NCI-H2227 (cell line): ENCODE results near the gene TMEM72.
A peak's percentile ranks its signal among the peaks of the same experiment; 100 is the strongest.

Experiments used
- DNase-seq: peaks from one replicate; lab custom pipeline; 2025; ENCODE audit not compliant: unreplicated experiment; lab: John Stamatoyannopoulos, UW

The TMEM72 gene

DNA sequence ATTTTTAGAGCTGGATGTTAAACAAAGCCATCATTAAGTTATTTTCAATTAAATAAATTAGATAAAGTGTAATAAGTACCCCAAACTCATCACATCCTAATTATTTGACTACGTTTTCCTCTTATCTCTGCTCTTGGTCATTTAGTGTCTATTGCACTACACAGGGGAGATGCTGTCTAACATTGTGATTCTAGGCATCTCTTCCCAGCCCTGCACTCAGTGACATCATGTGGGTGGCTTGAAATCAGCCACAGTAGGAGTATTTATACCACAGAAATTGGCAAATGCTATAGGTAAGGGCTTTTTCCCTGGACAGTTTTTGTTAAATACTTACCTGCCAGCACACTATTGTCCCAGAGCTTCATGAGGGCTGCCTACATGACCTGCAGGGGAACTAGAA lies 21.3 kb upstream of the TMEM72 start:
- DNase-seq = no peak

- no peak for DNase-seq
These were observed 20.2 kb upstream of the TMEM72 start for GRCh38 chr10:44890696-44891563.

DNA sequence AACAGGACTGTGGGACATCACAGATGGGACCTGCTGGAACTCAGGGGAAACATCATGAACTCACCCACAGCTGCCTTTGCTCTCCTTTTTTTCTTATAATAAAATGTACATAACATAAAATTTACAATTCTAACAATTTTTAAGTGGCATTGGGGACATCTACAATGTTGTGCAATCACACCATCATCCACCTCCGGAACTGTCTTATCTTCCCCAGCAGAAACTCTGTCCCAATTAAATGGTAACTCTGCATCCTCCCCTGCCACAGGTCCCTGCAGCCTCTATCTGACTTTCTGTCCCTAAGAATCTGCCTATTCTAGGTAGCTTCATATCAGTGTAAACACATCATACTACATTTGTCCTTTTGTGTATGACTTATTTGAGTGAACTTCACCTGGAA lies 19.4 kb upstream of the TMEM72 start:
- no peak for DNase-seq

DNA sequence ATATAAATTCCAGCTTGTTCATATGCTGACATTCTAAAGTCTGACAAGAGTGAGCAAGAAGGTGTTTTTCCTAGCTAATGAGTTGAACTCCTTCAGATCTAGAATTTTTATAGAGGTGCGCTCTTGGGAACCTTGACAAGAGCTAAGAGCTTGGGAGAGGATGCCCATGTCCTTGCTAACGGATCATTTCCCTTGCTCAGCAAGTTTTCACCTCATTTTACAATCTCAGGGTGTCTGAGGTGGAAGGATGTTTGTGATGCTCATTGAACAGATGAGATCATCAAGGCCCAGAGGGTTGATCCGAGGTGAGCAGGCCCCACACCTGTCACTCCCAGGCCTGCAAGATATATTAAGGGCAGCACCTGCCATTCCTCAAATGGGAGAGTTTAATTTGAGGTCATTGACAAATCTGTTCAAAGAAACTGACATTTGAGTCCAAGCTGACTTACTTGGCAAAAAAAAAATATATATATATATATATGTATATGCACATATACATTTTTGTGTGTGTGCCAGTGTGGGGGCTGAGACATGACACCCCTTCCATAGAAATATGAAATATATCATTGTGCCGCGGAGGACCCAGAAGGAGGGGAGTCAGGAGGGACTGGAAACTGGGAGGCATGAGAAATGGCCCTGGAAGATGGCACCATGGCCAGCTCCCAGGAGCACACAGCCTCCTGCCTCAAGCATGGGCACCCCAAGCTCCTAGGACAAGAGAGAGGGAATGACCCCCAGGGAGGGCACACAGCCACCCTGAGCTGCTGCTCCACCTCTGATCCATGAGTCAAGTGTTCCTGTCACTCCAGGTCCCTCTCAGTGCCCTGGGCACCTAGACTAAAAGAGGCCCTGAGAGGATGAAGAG lies 17.3 kb upstream of the TMEM72 start:
- no peak for DNase-seq

DNA sequence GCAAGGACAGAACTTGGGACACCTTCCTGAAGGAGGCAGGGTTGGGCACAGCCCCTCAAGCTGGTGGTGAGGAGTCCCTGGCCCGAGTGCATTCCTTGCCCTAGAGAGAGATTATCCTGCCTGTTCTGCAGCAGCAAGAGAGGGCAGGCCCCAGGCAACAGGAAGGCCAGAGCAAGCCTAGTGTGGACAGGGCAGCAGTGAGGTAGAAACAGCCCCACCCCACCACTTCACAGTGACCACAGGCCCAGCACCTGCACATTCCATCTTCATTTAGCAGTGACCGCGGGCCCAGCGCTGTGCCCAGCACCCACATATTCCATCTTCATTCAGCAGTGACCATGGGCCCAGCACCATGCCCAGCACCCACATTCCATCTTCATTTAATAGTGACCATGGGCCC lies 16.4 kb upstream of the TMEM72 start:
- no peak for DNase-seq

DNA sequence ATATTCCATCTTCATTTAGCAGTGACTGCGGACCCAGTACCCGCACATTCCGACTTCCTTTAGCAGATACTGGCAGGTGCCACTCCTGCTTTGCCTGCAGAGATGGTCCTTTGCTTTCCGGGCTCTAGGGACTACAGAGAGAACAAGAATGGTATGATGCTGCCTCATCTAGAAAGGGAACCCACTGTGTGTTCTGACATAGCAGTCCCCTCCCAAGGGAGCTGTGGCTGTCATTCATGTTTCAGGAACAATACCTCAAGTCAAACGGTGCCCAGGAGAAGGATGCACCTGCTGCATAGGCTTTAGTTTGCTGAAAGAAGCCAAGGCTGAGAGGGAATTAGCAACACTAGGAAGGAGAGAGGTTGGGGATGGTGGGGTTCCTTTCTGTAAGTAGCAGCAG lies 15.9 kb upstream of the TMEM72 start:
- DNase-seq = no peak

DNA sequence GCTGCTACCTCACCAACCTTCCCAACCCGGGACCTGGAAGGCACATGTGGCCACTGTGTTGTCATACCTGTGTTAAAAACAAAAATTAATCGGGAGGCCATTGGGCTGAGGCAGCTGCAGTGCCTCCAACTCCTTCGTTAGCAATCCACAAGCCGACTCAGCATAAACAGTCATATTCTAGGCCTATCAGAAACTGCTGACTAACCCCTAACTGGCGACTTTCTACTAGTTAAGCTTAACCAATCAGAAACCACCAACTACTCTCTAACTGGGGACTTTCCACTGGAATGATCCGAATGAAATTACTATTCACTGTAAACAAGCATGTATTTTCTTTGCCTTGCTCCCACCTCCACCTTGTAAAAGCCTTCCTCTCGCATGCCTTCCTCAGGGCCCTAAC lies 14.1 kb upstream of the TMEM72 start:
- no peak for DNase-seq

DNA sequence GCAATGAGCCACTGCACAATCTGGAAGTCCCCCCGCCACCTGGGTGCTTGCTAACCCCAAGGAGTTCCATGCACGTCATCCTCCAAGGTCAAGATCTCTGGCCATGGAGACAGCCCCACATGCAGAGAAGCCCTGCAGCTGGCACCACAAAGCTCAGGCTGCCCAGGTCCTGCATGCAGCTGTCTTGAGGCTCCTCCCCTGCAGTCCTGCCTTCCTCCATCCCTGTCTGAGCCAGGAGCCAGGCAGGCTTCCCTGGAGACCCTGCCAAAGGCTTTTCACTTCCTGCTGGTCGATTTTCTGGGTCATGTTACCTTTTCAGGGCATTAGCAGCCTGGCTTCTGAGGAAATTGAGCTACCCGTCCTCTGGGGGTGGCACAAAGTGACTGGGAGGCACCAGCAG lies 12.5 kb upstream of the TMEM72 start:
- DNase-seq = no peak

DNA sequence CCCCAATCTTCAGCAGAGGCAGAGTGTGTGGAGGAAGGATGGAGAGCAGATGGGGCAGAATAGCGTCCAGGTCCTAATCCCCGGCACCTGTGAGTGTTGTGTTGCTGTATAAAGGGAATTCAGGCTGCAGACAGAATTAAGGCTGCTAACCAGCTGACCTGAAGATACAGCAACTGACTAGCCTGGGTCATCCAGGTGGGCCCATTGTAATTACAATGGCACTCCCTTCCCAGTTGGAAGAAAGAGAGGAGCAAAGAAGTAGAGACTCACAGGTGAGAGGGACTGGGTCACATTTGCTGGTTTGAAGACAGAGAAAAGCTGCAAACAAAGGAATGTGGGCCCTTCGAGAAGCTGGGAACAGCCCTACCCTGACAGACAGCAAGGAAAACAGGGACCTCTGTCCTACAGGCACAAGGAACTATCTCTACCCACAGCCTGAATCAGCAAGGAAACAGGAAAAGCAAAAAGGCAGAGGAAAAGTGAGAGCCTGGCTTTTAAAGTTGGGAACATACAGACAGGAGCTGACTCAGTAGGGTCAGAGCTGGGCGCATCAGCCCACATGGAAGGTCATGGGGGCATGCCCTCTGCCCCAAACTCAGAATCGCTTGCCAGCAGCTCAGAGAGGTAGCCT lies 11.6 kb upstream of the TMEM72 start:
- no peak for DNase-seq

DNA sequence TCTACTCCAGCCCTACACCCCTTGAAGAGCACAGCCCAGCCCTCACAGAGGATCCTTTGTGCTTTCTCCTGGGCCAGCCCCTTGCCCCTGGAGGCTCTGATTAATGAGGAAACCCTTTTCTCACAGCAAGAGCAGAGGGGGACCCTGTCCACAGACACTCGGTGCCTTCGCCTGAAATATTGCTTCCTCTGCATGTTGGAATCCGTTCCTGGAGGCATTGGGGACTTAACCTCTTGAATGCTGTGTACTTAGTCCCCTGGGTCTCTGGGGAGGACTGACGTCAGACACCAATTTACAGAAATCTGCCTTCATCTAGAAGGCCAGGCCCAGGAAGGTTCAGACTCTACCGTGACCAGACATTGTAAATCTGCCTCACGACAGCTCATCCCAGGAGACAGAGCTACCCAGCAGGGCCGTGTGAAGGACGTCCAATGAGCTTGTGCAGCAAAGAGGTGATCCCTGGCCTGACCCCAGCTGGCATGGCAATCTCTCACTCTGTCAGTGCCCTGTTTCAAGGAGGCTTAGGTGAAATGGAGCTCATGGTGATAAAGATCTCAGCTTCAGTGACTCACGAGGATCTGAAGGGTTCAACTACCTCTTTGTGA lies 8.1 kb upstream of the TMEM72 start:
- DNase-seq = no peak

GRCh38 chr10:44906486-44906885 lies 4.7 kb upstream of the TMEM72 start:
- no peak for DNase-seq

DNA sequence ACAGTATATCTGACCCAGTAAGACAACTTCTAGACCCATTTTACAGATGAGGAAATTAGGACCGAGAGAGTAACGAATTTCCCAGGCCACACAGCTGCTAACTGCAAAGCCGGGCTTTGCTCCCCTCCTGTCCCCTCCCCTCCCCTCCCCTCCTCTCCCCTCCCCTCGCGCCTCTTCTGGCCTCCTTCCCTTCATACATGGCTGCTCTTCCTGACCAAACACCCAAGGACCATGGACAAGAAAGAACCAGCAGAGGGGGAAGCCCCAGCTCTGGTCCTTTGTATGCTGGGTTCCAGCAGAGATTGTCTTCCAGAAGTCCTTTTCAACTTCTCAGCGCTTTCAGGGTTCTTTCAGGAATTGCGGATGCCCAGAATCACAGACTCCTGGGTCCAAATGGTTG lies 3.6 kb upstream of the TMEM72 start:
- no peak for DNase-seq

GRCh38 chr10:44908066-44908749 lies 2.9 kb upstream of the TMEM72 start:
- no peak for DNase-seq

- DNase-seq = no peak
These were observed 2.1 kb upstream of the TMEM72 start for GRCh38 chr10:44908936-44909630.

DNA sequence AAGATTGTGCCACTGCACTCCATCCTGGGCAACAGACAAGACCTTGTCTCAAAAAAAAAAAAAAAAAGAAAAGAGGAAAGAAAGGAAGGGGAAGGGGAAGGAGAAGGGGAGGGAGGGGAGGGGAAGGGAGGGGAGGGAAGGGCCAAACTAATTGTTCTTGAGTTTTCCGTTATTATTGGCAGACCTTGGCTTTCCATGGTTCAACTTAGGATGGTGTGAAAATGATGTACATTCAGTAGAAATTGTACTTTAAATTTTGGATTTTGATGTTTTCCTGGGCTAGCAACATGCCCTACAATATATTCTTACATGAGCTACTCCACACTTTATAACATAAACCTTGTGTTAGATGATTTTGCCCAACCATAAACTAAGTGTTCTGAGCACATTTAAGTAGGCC lies 1.2 kb upstream of the TMEM72 start:
- DNase-seq = no peak

DNA sequence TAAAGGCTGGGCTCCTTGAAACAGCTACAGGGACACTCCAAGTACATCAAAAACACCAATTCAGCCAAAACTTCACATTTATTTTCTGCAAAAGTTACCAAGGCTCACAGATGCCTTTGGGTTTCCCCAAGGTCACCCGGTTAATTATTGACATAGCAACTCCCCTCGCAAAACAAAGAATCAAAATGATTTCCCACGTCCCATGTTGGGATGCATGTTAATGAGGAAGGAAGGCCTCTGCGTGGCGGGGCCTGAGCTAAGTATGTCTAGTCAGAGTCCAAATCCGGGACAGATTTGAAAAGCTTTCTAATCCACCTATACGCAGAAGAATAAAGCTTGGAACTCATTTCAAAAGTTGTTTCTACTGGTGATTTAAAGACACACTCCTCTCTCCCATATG lies 535 bp upstream of the TMEM72 start:
- DNase-seq = no peak

DNA sequence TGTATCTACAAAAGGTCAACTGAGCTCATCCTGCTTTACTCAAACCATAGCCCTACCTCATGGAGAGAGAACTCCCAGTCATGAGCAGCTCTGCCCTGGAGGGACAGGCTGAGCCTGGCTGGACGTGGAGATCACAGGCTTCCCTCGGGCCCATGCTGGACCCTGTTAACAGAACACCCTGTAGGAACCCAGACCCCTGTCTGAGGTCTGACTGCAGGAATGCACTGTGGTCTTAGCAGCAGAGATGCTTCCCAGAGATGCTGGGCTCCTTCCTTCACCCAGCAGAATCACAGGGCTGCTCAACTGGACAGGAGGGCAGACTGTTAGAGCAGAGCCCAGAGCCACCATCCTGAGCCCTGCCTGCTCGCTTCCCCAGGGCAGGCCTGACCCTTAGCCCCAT lies 814 bp downstream of the TMEM72 start:
- DNase-seq = no peak

GRCh38 chr10:44913350-44914081 lies 2.4 kb downstream of the TMEM72 start:
- DNase-seq = peak; percentile 40

DNA sequence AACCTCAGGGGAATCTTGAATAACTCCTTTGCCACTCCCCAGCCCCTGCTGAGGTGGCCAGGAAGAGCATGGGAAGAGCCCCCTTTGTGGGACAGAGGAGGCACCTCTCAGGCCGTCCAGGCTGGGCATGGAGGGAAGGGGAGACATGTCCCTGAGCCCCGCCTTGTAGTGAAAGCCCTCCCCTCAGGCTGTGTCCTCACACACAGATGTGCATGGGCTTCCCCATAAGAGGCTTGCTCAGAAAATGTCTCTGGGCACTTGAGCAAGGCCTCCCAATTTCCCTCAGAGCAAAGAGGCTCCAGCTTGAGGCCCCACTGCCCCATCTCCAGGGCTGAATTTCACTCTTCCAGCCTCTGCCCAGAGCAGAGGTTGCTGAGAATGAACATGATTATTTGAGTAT lies 3.8 kb downstream of the TMEM72 start:
- no peak for DNase-seq

DNA sequence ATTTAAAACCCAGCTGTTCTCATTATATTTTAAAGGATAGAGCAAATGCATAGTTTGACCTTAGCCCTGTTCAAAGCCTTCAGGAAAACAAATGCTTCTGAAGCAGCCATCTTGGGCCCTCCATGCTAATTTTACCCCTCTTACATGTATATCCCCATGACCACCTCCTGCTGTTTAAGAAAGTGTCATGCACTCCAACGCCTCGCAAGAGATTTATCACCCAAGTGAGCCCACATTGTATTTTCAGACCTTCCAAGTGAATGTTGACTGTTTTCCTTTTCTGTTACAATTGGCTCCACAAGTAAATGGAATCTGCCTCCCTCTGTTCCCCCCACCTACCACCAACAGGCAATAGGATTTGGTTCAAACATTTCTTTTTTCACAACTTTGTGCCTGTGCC lies 5.3 kb downstream of the TMEM72 start:
- no peak for DNase-seq
